ENCODE results near the gene CFB. TPM values are rescaled to one million over a fixed set of nuclear protein-coding genes. Genes with fewer than 3 reads are reported as not detected.

CFB gene
- total and polyA plus RNA-seq, 9 of the 15 experiments (the other 6 are each of a cell fraction or from before 2014, with no cell fraction given), result 0.08 to 0.91 (median 0.22) TPM; not detected in 4

- TF ChIP-seq SRSF7 (optimal IDR thresholded peaks at IDR 0.05; ENCODE audit: low read depth, low read length) (no peak), JUND (IDR thresholded peaks at IDR 0.05; ENCODE audit: borderline replicate concordance, low read depth, low read length) (peak; percentile 92), JUND (tag; IDR thresholded peaks at IDR 0.05; ENCODE audit: borderline replicate concordance, low read depth, low read length) (peak; percentile 92; the same call in 2 of the 3 replicates), POU5F1 (IDR thresholded peaks at IDR 0.05; ENCODE audit: borderline replicate concordance, low read depth, low read length, partially characterized antibody) (no peak), ZNF408 (CRISPR knock-in tag; IDR thresholded peaks at IDR 0.05; ENCODE audit: low read depth) (no peak), TEAD2 (tag; IDR thresholded peaks at IDR 0.05) (no peak), PBX2 (CRISPR knock-in tag; IDR thresholded peaks at IDR 0.05; ENCODE audit: low read depth) (no peak), PBX2 (tag; conservative IDR thresholded peaks at IDR 0.05; ENCODE audit: low read depth) (peak; percentile 21; the same call in 1 of the 2 replicates), NCOR1 (IDR thresholded peaks at IDR 0.05) (peak; percentile 37; the same call in 1 of the 2 replicates), FOSL1 (tag; conservative IDR thresholded peaks at IDR 0.05) (peak; percentile 94), CGGBP1 (CRISPR knock-in tag; IDR thresholded peaks at IDR 0.05) (0 out of 2 replicates have a peak, but pooled peaks have one; percentile 14), CBFA2T3 (IDR thresholded peaks at IDR 0.05) (peak; percentile 74), RBBP5 (IDR thresholded peaks at IDR 0.05; ENCODE audit: borderline replicate concordance, insufficient read depth, low read length, poor library complexity, severe bottlenecking) (peak; percentile 22), SAP30 (IDR thresholded peaks at IDR 0.05; ENCODE audit: borderline replicate concordance, insufficient read depth, low read depth, low read length, poor library complexity, severe bottlenecking) (peak; percentile 6), EP400 (IDR thresholded peaks at IDR 0.05) (peak; percentile 62), ZSCAN32 (CRISPR knock-in tag; IDR thresholded peaks at IDR 0.05) (no peak), GABPB2 (CRISPR knock-in tag; conservative IDR thresholded peaks at IDR 0.05) (no peak), MAFK (IDR thresholded peaks at IDR 0.05; ENCODE audit: low read length) (peak; percentile 90), NFE2L1 (tag; IDR thresholded peaks at IDR 0.05; ENCODE audit: borderline replicate concordance, low read depth) (peak; percentile 72), HDAC1 (IDR thresholded peaks at IDR 0.05) (peak in 1 of 2 experiments; percentile 43; a peak in 1 of 4 replicates), TEAD4 (IDR thresholded peaks at IDR 0.05; ENCODE audit: low read length) (peak; percentile 67; the same call in 1 of the 2 replicates), TEAD4 (CRISPR knock-in tag; IDR thresholded peaks at IDR 0.05; ENCODE audit: borderline replicate concordance) (no peak), MAX (CRISPR knock-in tag; IDR thresholded peaks at IDR 0.05) (peak; percentile 5; the same call in 1 of the 2 replicates)
Measured at GRCh38 chr6:31969712-31970603, 24.1 kb downstream of the CFB start (continued).
